Epithelial cell of esophagus (primary cell): ENCODE data around the gene KIF2B.
"Not testable (repeated sequence)": the region's sequence is repeated elsewhere in the genome, so short reads cannot be mapped to it uniquely, and the experiment has no call there.

Experiments
- DNase-seq: peaks from one replicate; pipeline ENCODE4 v3.0.0; 2010; ENCODE audit warnings: low read depth
- H3K4me3 ChIP-seq: 2 replicates; pipeline ENCODE4 v1.5.1; 2011; ENCODE audit warnings: mild to moderate bottlenecking, low read length, control low read depth
- TF ChIP-seq, protein P1 (sequence below): IDR thresholded peaks from 2 replicates; pipeline ENCODE4 v1.5.1; 2011; ENCODE audit warnings: low read depth, mild to moderate bottlenecking, low read length, control low read depth, inconsistent platforms; ENCODE audit not compliant: insufficient read depth; ENCODE audit errors: missing control alignments

The KIF2B gene

DNA sequence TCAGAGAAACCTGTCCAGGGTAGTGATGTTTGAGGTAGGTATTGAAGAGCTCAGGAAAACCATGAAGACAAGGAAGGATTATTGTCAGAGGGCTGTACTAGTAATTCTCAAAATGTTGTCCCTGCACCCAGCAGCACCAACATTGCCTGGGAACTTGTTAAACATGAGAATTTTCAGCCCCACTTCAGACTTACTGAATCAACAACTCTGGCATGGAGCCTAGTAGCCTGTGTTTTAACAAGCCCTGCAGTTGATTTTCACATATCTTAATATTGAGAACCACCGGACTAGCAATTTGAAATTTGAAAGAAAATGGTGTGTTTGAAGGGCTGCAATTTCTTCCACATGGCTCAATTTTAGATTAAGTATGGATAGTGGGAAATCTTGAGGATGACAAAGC is 2.8 kb upstream of the KIF2B start:
- TF ChIP-seq, protein P1, sequence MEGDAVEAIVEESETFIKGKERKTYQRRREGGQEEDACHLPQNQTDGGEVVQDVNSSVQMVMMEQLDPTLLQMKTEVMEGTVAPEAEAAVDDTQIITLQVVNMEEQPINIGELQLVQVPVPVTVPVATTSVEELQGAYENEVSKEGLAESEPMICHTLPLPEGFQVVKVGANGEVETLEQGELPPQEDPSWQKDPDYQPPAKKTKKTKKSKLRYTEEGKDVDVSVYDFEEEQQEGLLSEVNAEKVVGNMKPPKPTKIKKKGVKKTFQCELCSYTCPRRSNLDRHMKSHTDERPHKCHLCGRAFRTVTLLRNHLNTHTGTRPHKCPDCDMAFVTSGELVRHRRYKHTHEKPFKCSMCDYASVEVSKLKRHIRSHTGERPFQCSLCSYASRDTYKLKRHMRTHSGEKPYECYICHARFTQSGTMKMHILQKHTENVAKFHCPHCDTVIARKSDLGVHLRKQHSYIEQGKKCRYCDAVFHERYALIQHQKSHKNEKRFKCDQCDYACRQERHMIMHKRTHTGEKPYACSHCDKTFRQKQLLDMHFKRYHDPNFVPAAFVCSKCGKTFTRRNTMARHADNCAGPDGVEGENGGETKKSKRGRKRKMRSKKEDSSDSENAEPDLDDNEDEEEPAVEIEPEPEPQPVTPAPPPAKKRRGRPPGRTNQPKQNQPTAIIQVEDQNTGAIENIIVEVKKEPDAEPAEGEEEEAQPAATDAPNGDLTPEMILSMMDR: no peak
- DNase-seq: peak; percentile 0
- H3K4me3 ChIP-seq: no peak overlapping the region

DNA sequence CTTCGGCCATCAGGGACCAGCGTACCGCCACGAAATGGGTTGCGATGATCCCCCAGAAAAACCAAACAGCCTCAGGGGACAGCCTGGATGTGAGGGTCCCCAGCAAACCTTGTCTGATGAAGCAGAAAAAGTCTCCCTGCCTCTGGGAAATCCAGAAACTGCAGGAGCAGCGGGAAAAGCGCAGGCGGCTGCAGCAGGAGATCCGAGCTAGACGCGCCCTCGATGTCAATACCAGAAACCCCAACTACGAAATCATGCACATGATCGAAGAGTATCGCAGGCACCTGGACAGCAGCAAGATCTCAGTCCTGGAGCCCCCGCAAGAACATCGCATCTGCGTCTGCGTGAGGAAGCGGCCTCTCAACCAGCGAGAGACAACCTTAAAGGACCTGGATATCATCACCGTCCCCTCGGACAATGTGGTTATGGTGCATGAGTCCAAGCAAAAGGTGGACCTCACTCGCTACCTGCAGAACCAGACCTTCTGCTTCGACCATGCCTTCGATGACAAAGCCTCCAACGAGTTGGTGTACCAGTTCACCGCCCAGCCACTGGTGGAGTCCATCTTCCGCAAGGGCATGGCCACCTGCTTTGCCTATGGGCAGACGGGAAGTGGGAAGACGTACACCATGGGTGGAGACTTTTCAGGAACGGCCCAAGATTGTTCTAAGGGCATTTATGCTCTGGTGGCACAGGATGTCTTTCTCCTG is 769 bp downstream of the KIF2B start:
- no peak for DNase-seq
- no peak overlapping the region for H3K4me3 ChIP-seq
- TF ChIP-seq, protein P1: no peak

DNA sequence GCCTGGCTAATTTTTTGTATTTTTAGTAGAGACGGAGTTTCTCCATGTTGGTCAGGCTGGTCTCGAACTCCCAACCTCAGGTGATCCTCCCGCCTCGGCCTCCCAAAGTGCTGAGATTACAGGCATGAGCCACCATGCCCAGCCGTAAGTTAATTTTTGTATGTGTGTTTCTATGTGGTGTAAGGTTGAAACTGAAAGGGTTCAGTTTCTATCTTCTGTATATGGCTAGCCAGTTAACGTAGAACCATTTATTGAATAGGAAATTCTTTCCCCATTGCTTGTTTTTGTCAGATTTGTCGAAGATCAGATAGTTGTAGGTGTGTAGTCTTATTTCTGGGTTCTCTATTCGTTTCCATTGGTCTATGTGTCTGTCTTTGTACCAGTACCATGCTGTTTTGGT is 12.0 kb downstream of the KIF2B start:
- not testable (repeated sequence) for DNase-seq, H3K4me3 ChIP-seq

DNA sequence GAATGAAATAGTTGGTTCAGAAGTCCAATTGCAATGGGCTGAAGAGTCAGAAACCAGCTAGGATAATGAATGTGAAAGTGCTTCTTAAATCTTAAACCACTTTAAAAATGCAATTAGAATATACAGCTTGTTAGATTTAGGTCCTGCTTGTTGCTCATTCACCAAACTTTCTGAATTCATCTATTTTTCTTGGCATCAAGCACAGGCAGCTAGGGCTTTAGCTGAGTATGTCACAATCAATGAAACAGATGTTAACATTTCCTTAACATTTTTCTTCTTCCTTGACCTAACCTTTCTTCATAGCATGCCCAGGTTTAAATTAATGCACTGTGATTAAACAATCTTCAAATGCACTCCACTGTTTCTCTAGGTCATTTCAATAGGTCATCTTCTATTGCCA is 14.4 kb downstream of the KIF2B start:
- no peak for DNase-seq
- TF ChIP-seq, protein P1: no peak
- no peak overlapping the region for H3K4me3 ChIP-seq

DNA sequence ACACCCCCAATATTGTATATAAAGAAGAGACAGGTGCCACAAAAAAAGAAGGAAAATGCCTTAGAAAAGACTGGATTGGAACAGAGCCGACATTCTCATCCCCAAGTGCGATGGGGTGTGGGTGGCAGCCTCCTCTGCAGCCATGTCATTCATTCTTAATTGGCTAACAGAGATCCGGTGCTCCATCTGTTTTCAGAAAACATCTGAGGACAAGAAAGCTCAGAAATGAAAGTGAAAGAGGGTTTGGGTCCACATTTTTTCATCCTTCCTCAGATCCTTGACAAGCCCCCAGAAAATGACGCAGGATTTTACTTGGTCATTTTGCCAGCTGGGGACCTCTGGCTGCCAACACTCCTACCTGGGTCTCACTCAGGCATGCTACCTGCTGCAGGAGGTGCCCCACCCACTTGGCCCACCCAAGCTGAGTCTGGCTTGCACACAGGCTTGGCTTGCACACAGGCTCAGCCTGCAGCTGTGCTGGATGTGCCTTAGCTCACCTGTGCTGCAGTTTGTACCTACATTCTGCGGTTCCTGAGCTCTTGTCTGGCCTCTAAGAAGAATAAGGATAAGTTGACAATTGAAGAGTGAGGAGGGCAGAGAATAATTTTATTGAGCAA is 21.9 kb downstream of the KIF2B start:
- no peak overlapping the region for H3K4me3 ChIP-seq
- DNase-seq: no peak
- TF ChIP-seq, protein P1: no peak

DNA sequence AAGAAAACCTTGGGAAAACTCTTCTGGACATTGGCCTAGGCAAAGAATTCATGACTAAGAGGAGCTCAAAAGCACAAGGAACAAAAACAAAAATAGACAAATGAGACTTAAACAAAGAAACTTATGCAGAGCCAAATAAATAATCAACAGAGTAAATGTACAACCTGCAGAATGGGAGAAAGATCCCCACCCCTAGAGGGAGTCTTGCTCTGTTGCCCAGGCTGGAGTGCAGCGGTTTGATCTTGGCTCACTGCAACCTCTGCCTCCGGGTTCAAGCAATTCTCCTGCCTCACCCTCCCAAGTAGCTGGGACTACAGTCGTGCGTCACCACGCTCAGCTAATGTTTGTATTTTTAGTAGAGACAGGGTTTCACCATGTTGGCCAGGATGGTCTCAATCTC is 48.4 kb downstream of the KIF2B start:
- DNase-seq, H3K4me3 ChIP-seq: not testable (repeated sequence)
